PC-3 (cell line): Measurements from ENCODE around the gene NALCN.

Experiments
- EZH2phosphoT487 ChIP-seq: fragments of 300-600 bp; sonication (generic); IDR thresholded peaks from 2 replicates; pipeline ENCODE4 v1.6.1; 2018; ENCODE audit warnings: mild to moderate bottlenecking, antibody characterized with exemption, low read length, borderline replicate concordance
- TF ChIP-seq, protein P1 (sequence below): fragments of 300-600 bp; sonication (generic); conservative IDR thresholded peaks from 2 replicates; pipeline ENCODE4 v1.5.1; 2017; ENCODE audit warnings: antibody characterized with exemption, low read depth, mild to moderate bottlenecking, low read length

DNA sequence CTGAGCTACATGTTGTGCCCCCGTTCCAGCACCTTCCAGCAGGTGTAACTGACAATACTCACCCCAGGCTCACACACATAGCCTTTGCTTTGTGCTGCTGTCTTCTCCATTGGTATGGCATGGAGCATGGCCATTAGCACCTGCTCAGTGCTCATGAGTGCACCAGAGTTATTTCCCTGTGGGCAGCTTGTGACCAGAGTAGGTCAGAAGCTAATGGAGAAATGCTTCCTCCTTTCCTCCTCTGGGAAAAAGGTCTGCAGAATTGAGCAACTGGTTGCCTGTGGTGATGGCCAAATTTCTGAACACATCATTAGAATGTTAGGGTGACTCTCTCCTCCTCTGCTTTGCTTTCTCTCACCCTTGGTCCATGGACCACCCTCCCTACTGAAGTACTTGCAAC is 397.2 kb downstream of the NALCN start:
- TF ChIP-seq, protein P1, sequence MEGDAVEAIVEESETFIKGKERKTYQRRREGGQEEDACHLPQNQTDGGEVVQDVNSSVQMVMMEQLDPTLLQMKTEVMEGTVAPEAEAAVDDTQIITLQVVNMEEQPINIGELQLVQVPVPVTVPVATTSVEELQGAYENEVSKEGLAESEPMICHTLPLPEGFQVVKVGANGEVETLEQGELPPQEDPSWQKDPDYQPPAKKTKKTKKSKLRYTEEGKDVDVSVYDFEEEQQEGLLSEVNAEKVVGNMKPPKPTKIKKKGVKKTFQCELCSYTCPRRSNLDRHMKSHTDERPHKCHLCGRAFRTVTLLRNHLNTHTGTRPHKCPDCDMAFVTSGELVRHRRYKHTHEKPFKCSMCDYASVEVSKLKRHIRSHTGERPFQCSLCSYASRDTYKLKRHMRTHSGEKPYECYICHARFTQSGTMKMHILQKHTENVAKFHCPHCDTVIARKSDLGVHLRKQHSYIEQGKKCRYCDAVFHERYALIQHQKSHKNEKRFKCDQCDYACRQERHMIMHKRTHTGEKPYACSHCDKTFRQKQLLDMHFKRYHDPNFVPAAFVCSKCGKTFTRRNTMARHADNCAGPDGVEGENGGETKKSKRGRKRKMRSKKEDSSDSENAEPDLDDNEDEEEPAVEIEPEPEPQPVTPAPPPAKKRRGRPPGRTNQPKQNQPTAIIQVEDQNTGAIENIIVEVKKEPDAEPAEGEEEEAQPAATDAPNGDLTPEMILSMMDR, result no peak
- TF ChIP-seq EZH2phosphoT487, result no peak
